Fibroblast of peridontal ligament (primary cell): ENCODE measurements around the gene REM1.
"Not testable (repeated sequence)": the region's sequence is repeated elsewhere in the genome, so short reads cannot be mapped to it uniquely, and the experiment has no call there.

ENCODE experiments used
- DNase-seq: peaks from one replicate; pipeline ENCODE4 v3.0.0-alpha.2; 2010; ENCODE audit errors: extremely low read depth

Gene REM1, protein sequence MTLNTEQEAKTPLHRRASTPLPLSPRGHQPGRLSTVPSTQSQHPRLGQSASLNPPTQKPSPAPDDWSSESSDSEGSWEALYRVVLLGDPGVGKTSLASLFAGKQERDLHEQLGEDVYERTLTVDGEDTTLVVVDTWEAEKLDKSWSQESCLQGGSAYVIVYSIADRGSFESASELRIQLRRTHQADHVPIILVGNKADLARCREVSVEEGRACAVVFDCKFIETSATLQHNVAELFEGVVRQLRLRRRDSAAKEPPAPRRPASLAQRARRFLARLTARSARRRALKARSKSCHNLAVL

DNA sequence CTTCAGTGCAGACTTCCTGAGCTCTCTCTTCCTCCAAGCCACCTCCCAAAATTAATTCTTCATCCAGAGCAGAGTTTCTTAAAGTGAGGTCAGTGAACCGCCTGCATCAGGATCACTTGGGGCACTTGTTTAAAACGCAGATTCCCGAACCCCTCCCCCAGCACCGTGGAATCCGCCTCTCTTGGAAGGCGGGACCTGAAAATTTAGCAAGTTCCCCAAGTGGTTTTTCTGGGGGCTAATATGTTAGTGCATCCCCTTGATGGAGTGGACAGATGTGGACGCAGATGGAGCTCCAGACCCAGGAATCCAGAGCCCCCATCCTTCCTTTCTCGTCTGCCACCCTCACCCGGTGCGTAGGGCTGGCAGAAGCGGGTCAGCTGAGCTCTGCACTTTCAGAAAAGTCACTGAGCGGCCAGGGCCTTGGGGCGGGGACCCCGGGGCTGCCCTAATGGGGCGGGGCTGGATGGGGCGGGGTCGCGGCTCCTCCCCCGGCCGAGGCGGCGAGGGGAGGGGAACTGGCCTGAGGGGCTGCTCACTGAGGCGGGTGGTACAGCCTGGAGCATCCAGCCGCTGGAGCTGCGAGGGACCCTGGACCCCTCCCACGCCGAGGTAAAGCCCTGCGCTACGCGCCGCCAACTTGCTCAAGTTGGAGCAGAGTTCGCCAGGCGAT is at the start of gene REM1, which contains the start of gene DEFB124:
REM1 (plus strand) TSS at position 531 of the 670 bp plus-strand sequence. CDS start 1,158 bp downstream, outside the sequence.
DEFB124 (minus strand) TSS at position 370 of the 670 bp plus-strand sequence. CDS start 2,114 bp downstream, outside the sequence.
- DNase-seq = no peak

DNA sequence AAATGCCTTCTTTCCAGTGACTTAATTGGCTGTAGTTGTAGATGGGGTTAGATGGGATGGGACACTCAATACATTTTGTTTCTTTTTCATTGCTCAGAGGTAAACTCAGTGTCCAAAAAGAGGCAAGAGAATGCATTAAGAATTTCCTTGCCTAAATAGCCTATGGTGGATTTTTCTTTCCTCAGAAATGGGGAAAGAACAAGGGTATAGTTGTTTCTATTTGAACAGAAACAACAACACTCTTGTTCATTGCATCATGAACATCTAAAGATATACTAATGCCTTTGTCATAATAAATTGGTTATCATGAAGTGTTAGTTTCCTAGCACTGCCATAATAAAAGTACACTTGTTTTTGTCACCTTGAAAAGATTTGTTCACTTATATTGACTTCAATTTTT is 49.3 kb upstream of the REM1 start:
- no peak for DNase-seq

DNA sequence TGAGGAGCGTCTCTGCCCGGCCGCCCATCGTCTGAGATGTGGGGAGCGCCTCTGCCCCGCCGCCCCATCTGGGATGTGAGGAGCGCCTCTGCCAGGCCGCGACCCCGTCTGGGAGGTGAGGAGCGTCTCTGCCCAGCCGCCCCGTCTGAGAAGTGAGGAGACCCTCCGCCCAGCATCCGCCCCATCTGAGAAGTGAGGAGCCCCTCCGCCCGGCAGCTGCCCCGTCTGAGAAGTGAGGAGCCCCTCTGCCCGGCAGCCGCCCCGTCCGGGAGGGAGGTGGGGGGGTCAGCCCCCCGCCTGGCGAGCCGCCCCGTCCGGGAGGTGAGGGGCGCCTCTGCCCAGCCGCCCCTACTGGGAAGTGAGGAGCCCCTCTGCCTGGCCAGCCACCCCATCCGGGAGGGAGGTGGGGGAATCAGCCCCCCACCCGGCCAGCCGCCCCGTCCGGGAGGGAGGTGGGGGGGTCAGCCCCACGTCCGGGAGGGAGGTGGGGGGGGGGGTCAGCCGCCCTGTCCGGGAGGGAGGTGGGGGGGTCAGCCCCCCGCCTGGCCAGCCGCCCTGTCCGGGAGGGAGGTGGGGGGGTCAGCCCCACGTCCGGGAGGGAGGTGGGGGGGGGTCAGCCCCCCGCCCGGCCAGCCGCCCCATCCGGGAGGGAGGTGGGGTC is 48.1 kb upstream of the REM1 start:
- not testable (repeated sequence) for DNase-seq

DNA sequence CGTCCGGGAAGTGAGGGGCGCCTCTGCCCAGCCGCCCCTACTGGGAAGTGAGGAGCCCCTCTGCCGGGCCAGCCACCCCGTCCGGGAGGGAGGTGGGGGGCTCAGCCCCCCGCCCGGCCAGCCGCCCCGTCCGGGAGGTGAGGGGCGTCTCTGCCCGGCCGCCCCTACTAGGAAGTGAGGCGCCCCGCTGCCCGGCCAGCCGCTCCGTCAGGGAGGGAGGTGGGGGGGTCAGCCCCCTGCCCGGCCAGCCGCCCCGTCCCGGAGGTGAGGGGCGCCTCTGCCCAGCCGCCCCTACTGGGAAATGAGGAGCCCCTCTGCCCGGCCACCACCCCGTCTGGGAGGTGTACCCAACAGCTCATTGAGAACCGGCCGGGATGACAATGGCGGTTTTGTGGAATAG is 47.5 kb upstream of the REM1 start:
- not testable (repeated sequence) for DNase-seq

DNA sequence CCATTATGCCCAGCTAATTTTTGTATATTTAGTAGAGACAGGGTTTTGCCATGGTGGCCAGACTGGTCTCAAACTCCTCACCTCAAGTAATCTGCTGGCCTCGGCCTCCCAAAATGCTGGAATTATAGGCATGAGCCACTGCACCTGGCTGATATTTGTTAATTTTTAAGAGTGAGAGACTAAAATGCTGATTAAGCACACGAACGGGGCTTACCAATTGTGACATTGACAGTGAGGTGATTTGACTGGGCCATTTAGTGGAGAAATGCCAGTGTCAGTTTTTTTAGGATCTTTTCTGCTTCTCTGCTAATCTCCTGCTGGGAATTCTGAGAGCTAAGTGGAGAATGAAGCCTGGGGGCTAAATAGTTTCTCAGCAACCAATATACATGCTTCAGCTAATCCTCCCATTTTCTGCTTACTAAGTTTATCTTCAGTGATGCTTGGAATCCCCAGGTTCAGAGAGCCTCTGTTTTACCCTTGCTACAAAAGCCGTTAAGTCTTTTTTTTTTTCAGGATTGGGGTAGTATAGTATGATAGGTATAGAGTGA is 44.4 kb upstream of the REM1 start:
- no peak for DNase-seq

DNA sequence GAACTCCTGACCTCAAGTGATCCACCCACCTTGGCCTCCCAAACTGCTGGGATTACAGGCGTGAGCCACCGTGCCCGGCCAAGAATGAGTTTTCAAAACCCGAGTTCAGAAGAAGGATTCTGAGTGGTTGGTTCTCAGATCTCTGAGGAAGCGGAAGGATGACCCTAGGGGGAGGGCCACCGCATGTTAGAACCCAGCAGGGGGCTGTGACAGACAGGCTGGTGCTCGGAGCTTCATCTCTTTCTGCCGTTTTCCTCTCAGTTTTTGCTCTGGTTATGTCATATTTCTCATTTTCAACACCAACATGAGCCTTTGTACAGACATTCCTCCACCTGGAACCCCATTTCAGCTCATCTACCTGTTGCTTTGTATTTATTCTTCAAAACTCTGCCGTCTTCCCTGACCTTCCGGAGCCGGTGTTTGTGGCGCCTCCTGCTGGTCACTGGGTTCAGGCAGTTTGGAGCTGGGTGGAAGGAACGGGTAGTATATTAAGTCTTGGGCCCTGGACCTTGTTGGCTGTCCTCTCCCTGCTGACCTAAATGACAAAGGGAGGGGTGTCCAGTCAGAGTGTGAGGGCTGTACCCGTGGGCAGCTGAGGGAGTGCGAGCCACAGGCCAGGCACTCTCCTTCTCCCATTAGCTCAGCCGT is 35.0 kb upstream of the REM1 start, which contains the start of gene DEFB123:
DEFB123 (plus strand) TSS at position 621 of the 648 bp plus-strand sequence. CDS start 67 bp downstream, outside the sequence.
- no peak for DNase-seq

DNA sequence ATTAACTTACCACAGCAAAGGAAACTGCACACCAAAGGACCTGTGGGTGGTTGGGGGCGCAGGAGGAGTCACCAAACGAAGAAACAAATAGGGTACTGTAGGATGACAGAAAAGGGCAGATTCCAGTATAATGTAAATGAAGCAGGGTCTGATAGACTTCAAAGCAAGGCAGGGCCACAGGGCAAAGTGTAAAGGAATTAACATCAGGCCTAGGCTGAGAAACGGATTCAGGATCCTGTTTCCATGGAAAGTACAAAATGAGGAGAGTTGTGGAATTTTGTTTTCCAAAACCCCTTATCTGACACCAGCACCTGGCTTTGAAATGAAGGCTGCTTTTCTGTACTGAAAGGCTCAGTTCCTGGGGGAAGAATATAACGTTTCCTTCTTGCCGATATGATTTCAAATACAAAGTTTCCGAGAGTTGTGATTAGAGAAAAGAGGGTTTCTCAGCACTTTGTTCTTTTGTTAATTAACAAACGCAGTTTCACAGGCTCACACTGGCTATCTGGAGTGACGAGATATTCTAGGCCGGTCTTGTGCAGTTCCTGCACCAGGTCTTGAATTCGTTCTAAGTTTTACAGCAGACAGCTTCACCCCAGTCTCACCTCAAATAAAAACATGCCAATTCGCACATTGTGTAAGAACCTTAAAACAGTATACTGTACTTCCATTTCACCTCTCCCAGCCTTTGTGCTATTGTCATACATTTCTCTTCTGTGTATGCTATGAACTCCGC is 28.8 kb upstream of the REM1 start:
- DNase-seq = no peak

DNA sequence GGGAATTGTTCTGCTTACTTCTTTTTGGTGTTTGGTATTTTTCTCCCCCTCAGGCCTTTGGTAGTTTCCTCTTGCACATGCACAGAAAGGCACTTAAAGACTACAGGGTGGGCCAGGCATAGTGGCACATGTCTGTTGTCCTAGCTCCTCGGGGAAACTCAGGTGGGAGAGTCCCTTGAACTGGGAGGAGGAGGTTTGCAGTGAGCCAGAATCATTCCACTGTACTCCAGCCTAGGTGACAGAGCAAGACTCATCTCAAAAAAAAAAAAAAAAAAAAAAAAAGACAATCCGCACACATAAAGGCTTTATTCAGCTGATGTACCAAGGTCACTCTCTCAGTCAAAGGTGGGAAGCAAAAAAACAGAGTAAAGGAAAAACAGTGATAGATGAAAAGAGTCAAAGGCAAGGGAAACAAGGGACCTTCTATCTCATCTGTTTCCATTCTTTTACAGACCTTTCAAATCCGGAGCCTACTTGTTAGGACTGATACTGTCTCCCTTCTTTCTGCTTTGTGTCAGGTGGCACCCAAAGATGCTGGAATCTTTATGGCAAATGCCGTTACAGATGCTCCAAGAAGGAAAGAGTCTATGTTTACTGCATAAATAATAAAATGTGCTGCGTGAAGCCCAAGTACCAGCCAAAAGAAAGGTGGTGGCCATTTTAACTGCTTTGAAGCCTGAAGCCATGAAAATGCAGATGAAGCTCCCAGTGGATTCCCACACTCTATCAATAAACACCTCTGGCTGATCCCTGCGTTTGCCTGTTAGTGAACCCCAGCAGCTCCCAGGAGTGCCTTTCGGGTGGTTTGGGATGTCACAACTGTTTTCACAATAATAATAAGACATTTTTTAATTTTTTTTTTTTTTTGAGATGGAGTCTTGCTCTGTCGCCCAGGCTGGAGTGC is 25.3 kb upstream of the REM1 start:
- no peak for DNase-seq

DNA sequence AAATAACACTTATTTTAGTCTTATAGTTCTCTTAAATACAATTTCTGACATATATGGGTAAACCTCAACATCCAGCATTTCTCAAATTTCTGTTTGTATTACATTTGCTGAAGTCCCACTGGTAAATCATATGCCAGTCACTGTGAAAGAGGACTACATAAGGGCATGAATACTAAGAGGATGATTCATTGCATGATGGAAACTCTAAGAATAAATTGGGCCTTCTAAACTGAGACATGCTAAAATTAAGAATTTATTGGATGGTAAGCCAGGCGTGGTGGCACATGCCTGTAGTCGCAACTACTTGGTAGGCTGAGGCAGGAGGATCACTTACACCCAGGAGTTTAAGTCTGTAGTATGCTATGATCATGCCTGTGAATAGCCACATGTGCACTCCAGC is 22.5 kb upstream of the REM1 start:
- peak; percentile 29 for DNase-seq

DNA sequence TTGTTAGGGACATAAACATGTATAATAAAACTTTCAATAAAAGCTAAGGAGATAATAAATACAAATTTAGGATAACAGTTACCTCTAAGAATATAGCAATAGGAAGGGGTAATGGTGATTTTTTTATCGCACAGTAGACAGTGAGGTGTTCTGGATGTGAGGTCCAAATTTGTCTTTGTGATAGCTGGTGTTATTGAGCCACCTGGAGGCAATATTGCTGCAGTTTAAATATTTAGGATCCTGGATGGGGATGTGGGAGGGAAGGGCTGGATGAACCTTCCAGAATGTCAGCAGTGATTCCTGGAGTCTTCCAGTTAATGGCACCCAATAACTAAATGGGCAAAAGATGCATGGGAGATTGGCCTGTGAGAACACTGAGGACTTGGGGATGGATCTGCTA is 20.7 kb upstream of the REM1 start:
- DNase-seq = no peak

DNA sequence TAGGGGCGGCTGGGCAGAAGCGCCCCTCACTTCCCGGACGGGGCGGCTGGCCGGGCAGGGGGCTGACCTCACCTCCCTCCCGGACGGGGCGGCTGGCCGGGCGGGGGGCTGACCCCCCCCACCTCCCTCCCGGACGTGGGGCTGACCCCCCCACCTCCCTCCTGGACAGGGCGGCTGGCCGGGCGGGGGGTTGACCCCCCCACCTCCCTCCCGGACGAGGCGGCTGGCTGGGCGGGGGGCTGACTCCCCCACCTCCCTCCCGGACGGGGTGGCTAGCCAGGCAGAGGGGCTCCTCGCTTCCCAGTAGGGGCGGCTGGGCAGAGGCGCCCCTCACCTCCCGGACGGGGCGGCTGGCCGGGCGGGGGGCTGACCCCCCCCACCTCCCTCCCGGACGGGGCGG is 4.1 kb upstream of the REM1 start:
- DNase-seq = not testable (repeated sequence)

DNA sequence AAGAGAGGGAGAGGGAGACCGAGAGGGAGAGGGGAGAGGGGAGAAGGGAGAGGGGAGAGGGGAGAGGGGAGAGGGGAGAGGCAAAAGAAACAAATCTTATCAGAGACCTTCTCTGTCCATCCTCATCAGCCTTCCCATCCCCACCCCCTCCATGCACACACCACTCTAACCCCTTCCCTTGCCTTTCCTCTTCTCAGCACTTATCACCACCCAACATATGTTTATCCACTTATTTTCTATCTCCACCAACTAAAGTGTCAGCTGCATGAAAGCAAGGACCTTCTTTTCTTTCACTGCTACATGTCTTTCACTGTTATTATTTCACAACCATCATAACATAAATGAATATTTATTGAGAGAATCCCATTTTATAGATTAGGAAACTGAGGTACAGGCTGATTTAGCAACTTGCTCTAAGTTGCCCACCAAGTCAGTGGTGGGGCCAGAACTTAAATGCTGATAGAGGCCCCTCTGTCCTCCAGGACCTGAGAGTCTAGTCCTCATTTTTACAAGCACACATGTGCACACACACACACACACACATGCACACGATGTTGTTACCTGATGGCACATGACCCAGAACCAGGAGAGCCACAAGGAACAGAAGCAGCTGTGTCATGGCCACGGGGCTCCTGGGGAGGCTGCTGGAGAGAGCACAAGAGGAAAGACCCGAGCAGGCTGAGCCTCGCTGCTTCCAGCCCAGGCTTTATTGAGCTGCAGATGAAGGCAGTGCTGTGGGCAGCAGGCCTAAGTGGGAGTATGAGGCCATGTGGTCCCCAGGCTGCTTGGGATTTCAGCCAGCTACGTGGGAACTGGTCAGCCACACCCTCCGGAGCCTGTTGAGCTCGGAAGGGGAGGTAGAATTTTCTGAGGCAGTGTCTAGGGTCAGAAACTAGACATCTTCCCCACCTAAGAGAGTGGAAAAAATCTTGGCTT is 2.4 kb upstream of the REM1 start:
- DNase-seq = peak; percentile 25

DNA sequence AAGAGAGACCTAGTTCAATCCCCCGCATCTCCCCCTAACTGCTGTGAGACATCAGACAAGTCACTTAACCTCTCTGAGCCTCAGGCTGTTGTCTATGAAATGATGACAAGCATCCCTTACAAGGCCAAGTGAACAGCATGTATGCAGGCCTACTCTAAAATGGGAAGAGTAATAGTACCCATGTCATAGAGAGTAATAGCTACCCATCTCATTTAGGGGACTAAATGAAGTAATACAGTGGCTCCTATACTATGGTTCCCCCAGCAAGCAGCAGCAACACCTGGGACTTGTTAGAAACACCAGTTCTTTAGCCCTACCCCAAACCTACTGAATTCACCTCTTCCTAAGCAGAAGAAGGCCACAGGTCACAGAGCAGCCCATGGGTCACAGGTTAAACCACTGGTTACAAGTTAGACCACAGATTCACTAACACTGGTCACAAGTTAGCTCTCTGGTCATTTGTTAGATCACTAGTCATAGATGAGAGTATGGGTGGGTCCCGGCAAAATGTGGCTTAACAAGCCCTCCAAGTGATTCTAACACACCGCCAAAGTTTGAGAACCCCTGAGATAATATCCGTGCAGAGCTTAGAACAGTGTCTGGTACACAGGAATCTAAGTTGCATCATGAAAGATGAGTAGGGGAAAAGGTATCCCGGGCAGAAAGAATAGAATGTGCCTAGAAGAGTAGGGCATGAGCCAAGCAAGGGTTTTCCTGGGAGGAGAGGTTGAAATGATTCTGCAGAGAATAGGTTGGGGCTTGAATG is 1.6 kb upstream of the REM1 start:
- no peak for DNase-seq

DNA sequence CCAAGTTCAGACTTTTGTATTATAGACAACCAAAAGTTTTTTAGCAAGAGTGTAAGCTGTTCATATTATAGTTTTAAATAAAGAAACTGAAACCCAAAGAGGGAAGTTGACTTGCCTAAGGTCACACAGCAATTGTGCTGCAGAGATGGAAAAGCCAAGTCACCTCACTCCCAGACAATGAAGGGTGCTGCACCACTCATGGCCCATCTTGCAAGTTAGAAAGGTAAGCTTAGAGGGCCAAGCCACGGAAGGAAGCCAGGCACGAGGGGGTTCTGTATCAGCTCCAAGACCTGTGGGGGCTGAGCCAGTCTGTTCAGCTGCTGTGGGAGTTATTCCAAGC is 1.0 kb upstream of the REM1 start:
- no peak for DNase-seq

DNA sequence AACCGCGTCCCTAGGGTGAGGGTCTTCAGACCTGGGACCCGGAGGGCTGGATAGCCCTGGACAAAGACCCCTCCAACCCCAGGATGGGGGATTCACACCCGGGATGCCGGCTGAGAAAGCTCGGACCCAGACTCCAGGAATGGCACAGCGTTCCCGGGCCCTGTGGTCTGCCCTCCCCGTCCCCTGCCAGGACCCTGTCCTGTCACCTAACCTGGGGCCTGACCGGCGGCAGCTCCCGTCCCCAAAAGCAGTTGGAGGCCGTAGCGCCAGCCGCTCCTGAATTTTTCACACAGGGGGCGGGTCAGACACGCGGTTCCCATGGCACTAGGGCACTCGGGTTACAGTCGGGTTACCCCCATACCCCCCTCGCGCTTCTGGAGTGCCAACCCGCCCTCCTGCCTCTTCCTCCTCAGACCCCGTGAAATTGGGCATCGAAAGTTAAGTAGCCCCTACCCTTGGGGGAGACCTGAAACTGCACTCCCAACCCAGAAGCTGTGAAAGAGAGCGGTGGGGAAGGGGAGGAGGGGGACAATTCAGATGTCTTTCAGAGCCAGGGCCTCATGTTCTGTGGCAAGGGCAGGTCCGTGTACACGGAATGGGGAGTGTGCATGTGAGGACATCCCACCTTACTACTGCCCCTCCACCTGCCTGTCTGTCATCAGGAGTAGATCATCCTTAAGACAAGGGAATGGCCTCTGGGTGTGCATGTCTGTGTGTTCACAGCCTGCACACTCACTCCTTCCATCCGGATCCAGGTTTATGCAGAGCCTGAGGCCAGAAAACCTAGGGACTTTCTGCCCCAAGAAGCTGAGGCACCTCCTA is 595 bp downstream of the REM1 start:
- DNase-seq = no peak

DNA sequence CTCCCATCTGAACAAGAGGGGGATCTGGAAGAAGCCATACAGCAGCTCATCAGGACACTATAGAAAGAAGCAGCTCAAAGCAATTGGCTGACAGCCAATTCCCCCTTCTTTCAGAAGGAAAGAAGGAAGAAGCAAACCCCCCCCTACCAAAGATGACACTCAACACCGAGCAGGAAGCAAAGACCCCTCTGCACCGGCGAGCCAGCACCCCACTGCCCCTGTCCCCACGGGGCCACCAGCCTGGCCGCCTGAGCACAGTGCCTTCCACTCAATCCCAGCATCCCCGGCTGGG is 1.2 kb downstream of the REM1 start:
- no peak for DNase-seq

DNA sequence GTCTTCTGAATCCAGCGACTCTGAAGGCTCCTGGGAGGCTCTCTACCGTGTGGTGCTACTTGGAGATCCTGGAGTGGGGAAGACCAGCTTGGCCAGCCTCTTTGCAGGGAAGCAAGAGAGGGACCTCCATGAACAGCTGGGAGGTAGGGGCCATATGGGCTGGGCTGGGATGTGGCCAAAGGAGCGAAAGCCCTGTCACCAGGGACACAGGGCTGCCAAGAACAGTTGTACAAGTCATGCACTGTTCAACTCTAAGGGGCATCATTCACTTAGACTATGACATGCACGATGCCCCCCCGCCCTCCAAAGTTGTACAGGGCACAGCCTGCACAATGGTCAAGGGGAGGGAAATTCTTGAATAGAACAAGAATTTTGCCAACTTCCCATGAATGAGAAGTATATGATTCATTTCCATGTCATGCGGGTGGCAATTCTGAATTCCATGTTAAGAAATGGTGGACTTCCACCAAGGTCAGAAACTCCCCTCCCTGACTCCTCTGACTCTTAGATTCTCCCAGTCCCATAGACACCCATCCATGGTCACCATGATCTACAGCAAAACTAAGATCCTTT is 1.6 kb downstream of the REM1 start:
- peak; percentile 18 for DNase-seq
